ENCODE measurements around the gene RGPD8. TPM values are rescaled to one million over a fixed set of nuclear protein-coding genes. Genes with fewer than 3 reads are reported as not detected.

RGPD8 gene
- total and polyA plus RNA-seq, 10 of the 15 experiments (the other 5 are each of a cell fraction or from before 2014, with no cell fraction given): 0.24 to 9.6 (median 4.2) TPM

GRCh38 chr2:112321375-112322320, 111.8 kb downstream of the RGPD8 start (continued):
- TF ChIP-seq PRDM15 (CRISPR knock-in tag; IDR thresholded peaks at IDR 0.05) (no peak), POLR2A (IDR thresholded peaks at IDR 0.05; ENCODE audit: low read depth, low read length) (no peak), WRNIP1 (IDR thresholded peaks at IDR 0.05; ENCODE audit: borderline replicate concordance, low read depth, low read length) (no peak), PML (IDR thresholded peaks at IDR 0.05; ENCODE audit: low read length) (no peak)
- TF ChIP-seq, protein P1, sequence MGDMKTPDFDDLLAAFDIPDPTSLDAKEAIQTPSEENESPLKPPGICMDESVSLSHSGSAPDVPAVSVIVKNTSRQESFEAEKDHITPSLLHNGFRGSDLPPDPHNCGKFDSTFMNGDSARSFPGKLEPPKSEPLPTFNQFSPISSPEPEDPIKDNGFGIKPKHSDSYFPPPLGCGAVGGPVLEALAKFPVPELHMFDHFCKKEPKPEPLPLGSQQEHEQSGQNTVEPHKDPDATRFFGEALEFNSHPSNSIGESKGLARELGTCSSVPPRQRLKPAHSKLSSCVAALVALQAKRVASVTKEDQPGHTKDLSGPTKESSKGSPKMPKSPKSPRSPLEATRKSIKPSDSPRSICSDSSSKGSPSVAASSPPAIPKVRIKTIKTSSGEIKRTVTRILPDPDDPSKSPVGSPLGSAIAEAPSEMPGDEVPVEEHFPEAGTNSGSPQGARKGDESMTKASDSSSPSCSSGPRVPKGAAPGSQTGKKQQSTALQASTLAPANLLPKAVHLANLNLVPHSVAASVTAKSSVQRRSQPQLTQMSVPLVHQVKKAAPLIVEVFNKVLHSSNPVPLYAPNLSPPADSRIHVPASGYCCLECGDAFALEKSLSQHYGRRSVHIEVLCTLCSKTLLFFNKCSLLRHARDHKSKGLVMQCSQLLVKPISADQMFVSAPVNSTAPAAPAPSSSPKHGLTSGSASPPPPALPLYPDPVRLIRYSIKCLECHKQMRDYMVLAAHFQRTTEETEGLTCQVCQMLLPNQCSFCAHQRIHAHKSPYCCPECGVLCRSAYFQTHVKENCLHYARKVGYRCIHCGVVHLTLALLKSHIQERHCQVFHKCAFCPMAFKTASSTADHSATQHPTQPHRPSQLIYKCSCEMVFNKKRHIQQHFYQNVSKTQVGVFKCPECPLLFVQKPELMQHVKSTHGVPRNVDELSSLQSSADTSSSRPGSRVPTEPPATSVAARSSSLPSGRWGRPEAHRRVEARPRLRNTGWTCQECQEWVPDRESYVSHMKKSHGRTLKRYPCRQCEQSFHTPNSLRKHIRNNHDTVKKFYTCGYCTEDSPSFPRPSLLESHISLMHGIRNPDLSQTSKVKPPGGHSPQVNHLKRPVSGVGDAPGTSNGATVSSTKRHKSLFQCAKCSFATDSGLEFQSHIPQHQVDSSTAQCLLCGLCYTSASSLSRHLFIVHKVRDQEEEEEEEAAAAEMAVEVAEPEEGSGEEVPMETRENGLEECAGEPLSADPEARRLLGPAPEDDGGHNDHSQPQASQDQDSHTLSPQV (IDR thresholded peaks at IDR 0.05): no peak

Small RNA genes within 50 kb of the gene (small RNA-seq; reads per million reads assigned to genes)
- not detected for gene AC115115.1

Other genes with a start within 250 kb of the RGPD8 start
- 13.9 and 16.8 TPM in 2 replicates for gene ZC3H8, start 178.6 kb downstream of the RGPD8 start, total RNA-seq (2014; rRNA removed)
- 25.7 and 28.4 TPM in 2 replicates for gene ZC3H8, start 178.6 kb downstream of the RGPD8 start, total RNA-seq (2014; rRNA removed; fragmentation: Illumina TruSeq; extraction: Trizol)
- 9.9 and 11.6 TPM in 2 replicates for gene ZC3H8, start 178.6 kb downstream of the RGPD8 start, total RNA-seq (2021)
- gene ZC3H8, start 178.6 kb downstream of the RGPD8 start, polyA plus RNA-seq (2011; rRNA removed): 10.2 and 16.3 TPM in 2 replicates
- 23.8 and 31.7 TPM in 2 replicates for gene ZC3H8, start 178.6 kb downstream of the RGPD8 start, polyA plus RNA-seq (2014; fragmentation: Illumina TruSeq; extraction: Trizol)
- gene ZC3H8, start 178.6 kb downstream of the RGPD8 start, polyA plus RNA-seq (2014; fragmentation: Nextera tagmentation; extraction: Ambion mirVana): 10 to 100 TPM; 16.5 to 16.6 TPM
- gene ZC3H8, start 178.6 kb downstream of the RGPD8 start, polyA plus RNA-seq (2014; rRNA removed): 16.8 and 22.3 TPM in 2 replicates
- 10 to 100 TPM; 24.7 to 25.4 TPM for gene ZC3H8, start 178.6 kb downstream of the RGPD8 start, polyA plus RNA-seq (2016; fragmentation: Nextera tagmentation; extraction: Ambion mirVana)
- 2.1 and 2.9 TPM in 2 replicates for gene ZC3H6, start 158.0 kb downstream of the RGPD8 start, total RNA-seq (2014; rRNA removed)
- 4.4 and 4.6 TPM in 2 replicates for gene ZC3H6, start 158.0 kb downstream of the RGPD8 start, total RNA-seq (2014; rRNA removed; fragmentation: Illumina TruSeq; extraction: Trizol)
- gene ZC3H6, start 158.0 kb downstream of the RGPD8 start, total RNA-seq (2021): 4.7 and 5.0 TPM in 2 replicates
- 1.9 and 2.4 TPM in 2 replicates for gene ZC3H6, start 158.0 kb downstream of the RGPD8 start, polyA plus RNA-seq (2011; rRNA removed)
- 2.7 and 2.8 TPM in 2 replicates for gene ZC3H6, start 158.0 kb downstream of the RGPD8 start, polyA plus RNA-seq (2014; fragmentation: Illumina TruSeq; extraction: Trizol)
- gene ZC3H6, start 158.0 kb downstream of the RGPD8 start, polyA plus RNA-seq (2014; fragmentation: Nextera tagmentation; extraction: Ambion mirVana): 1 to 10 TPM in 1 of 2 experiments, under 1 TPM in 1; 0.53 to 1.2 TPM
- 1.9 and 2.0 TPM in 2 replicates for gene ZC3H6, start 158.0 kb downstream of the RGPD8 start, polyA plus RNA-seq (2014; rRNA removed)
- 1 to 10 TPM in 1 of 2 experiments, under 1 TPM in 1; 0.70 to 1.1 TPM for gene ZC3H6, start 158.0 kb downstream of the RGPD8 start, polyA plus RNA-seq (2016; fragmentation: Nextera tagmentation; extraction: Ambion mirVana)
- gene TTL, start 48.5 kb upstream of the RGPD8 start, total RNA-seq (2014; rRNA removed): 16.6 and 16.7 TPM in 2 replicates
- 21.1 and 21.8 TPM in 2 replicates for gene TTL, start 48.5 kb upstream of the RGPD8 start, total RNA-seq (2014; rRNA removed; fragmentation: Illumina TruSeq; extraction: Trizol)
- 24.1 and 27.1 TPM in 2 replicates for gene TTL, start 48.5 kb upstream of the RGPD8 start, total RNA-seq (2021)
- gene TTL, start 48.5 kb upstream of the RGPD8 start, polyA plus RNA-seq (2011; rRNA removed): 17.4 and 19.9 TPM in 2 replicates
- gene TTL, start 48.5 kb upstream of the RGPD8 start, polyA plus RNA-seq (2014; fragmentation: Illumina TruSeq; extraction: Trizol): 23.0 and 24.7 TPM in 2 replicates
- 1 to 10 TPM; 3.9 to 4.8 TPM for gene TTL, start 48.5 kb upstream of the RGPD8 start, polyA plus RNA-seq (2014; fragmentation: Nextera tagmentation; extraction: Ambion mirVana)
- 15.2 and 15.5 TPM in 2 replicates for gene TTL, start 48.5 kb upstream of the RGPD8 start, polyA plus RNA-seq (2014; rRNA removed)
- gene TTL, start 48.5 kb upstream of the RGPD8 start, polyA plus RNA-seq (2016; fragmentation: Nextera tagmentation; extraction: Ambion mirVana): 1 to 10 TPM; 5.0 to 5.2 TPM
- gene POLR1B, start 108.8 kb upstream of the RGPD8 start, total RNA-seq (2014; rRNA removed): 30.1 and 31.2 TPM in 2 replicates
- 36.7 and 37.8 TPM in 2 replicates for gene POLR1B, start 108.8 kb upstream of the RGPD8 start, total RNA-seq (2014; rRNA removed; fragmentation: Illumina TruSeq; extraction: Trizol)
- gene POLR1B, start 108.8 kb upstream of the RGPD8 start, total RNA-seq (2021): 45.1 and 55.8 TPM in 2 replicates
- 35.7 and 38.6 TPM in 2 replicates for gene POLR1B, start 108.8 kb upstream of the RGPD8 start, polyA plus RNA-seq (2011; rRNA removed)
- 33.6 and 37.9 TPM in 2 replicates for gene POLR1B, start 108.8 kb upstream of the RGPD8 start, polyA plus RNA-seq (2014; fragmentation: Illumina TruSeq; extraction: Trizol)
- 10 to 100 TPM; 13.4 to 14.3 TPM for gene POLR1B, start 108.8 kb upstream of the RGPD8 start, polyA plus RNA-seq (2014; fragmentation: Nextera tagmentation; extraction: Ambion mirVana)
- gene POLR1B, start 108.8 kb upstream of the RGPD8 start, polyA plus RNA-seq (2014; rRNA removed): 27.4 and 36.1 TPM in 2 replicates
- 10 to 100 TPM; 46.7 to 47.2 TPM for gene POLR1B, start 108.8 kb upstream of the RGPD8 start, polyA plus RNA-seq (2016; fragmentation: Nextera tagmentation; extraction: Ambion mirVana)
- 25.7 and 37.2 TPM in 2 replicates for gene CHCHD5, start 151.0 kb upstream of the RGPD8 start, total RNA-seq (2014; rRNA removed)
- gene CHCHD5, start 151.0 kb upstream of the RGPD8 start, total RNA-seq (2014; rRNA removed; fragmentation: Illumina TruSeq; extraction: Trizol): 21.5 and 22.9 TPM in 2 replicates
- 40.6 and 43.1 TPM in 2 replicates for gene CHCHD5, start 151.0 kb upstream of the RGPD8 start, total RNA-seq (2021)
- 10.0 and 18.5 TPM in 2 replicates for gene CHCHD5, start 151.0 kb upstream of the RGPD8 start, polyA plus RNA-seq (2011; rRNA removed)
- 2.7 and 16.4 TPM in 2 replicates for gene CHCHD5, start 151.0 kb upstream of the RGPD8 start, polyA plus RNA-seq (2014; fragmentation: Illumina TruSeq; extraction: Trizol)
- 10 to 100 TPM; 65.1 to 85.6 TPM for gene CHCHD5, start 151.0 kb upstream of the RGPD8 start, polyA plus RNA-seq (2014; fragmentation: Nextera tagmentation; extraction: Ambion mirVana)
- 47.4 and 56.8 TPM in 2 replicates for gene CHCHD5, start 151.0 kb upstream of the RGPD8 start, polyA plus RNA-seq (2014; rRNA removed)
- 100 to 1,000 TPM; 104 to 118 TPM for gene CHCHD5, start 151.0 kb upstream of the RGPD8 start, polyA plus RNA-seq (2016; fragmentation: Nextera tagmentation; extraction: Ambion mirVana)
- gene SLC20A1, start 212.3 kb upstream of the RGPD8 start, total RNA-seq (2014; rRNA removed): 39.0 and 42.2 TPM in 2 replicates
- 40.5 and 41.2 TPM in 2 replicates for gene SLC20A1, start 212.3 kb upstream of the RGPD8 start, total RNA-seq (2014; rRNA removed; fragmentation: Illumina TruSeq; extraction: Trizol)
- gene SLC20A1, start 212.3 kb upstream of the RGPD8 start, total RNA-seq (2021): 50.5 and 59.1 TPM in 2 replicates
- gene SLC20A1, start 212.3 kb upstream of the RGPD8 start, polyA plus RNA-seq (2011; rRNA removed): 45.3 and 48.6 TPM in 2 replicates
- 46.8 and 59.1 TPM in 2 replicates for gene SLC20A1, start 212.3 kb upstream of the RGPD8 start, polyA plus RNA-seq (2014; fragmentation: Illumina TruSeq; extraction: Trizol)
- 10 to 100 TPM; 21.2 to 22.6 TPM for gene SLC20A1, start 212.3 kb upstream of the RGPD8 start, polyA plus RNA-seq (2014; fragmentation: Nextera tagmentation; extraction: Ambion mirVana)
- gene SLC20A1, start 212.3 kb upstream of the RGPD8 start, polyA plus RNA-seq (2014; rRNA removed): 37.6 and 39.8 TPM in 2 replicates
- gene SLC20A1, start 212.3 kb upstream of the RGPD8 start, polyA plus RNA-seq (2016; fragmentation: Nextera tagmentation; extraction: Ambion mirVana): 10 to 100 TPM; 46.9 to 49.5 TPM

All from GM12878 (cell line).